HPDE6-E6E7 (cell line): ENCODE data around the gene EFCAB6.

ENCODE experiments used
- DNase-seq: peaks from one replicate; pipeline ENCODE4 v3.0.0; 2011; ENCODE audit warnings: missing footprints; ENCODE audit errors: extremely low spot score

The EFCAB6 gene

DNA sequence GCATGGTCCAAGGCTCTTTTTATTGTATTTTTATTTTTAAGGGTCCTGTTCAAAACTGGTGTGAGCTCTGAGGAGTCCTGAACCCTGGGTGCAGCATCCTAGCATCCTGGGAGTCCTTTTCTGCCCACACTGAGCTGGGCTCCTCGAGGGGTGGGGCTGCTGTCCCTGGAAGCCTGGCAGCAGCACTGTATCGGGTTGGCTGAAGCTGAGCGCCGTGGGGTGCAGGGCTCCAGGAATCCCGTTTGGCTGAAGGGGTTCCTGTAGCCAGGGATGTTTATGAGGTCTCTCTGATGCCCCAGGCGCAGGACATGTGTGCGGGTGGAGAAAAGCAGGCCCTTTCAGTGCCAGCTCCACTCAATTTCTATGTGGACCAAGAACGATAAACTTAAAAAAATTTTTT is 304.9 kb downstream of the EFCAB6 start:
- DNase-seq, result no peak

DNA sequence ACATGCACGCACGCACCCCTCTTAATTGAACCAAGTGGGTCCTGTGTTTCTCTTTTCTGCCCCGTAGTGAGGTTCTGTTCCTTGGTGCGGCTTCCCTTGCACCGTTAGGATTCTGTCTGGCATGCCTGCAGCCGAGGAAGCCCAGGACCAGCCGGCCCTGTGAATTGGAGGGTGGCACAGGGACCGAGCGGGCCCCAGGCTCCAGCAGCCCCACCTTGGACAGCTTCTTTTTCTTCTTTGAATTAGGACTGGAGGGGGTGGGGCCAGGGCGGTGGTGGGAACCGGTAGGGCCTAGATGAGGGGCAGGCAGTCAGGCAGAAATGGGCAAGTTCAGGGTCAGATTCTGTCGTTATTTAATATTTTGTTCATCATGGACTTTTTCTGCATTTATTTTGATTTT is 305.6 kb downstream of the EFCAB6 start:
- DNase-seq, result no peak

DNA sequence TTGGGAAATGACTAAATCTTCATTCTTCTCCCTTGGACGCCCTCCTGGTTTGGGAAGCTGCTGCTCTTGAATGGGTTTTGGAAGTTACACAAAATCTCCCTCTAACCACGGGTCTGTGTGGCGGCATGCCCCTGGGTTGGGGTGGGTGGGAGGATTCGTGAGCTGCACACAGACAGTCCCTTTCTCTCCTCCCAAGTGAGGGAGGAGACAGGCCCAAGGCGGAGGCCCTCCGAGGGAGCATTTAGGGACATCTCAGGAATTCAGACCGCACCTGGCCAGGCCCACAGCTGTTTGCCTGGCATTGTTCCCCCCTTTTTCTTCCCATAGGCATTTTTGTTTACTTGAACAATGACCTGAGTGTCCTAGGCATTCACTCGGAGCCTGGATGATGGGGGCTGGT is 306.2 kb downstream of the EFCAB6 start:
- DNase-seq, result no peak

DNA sequence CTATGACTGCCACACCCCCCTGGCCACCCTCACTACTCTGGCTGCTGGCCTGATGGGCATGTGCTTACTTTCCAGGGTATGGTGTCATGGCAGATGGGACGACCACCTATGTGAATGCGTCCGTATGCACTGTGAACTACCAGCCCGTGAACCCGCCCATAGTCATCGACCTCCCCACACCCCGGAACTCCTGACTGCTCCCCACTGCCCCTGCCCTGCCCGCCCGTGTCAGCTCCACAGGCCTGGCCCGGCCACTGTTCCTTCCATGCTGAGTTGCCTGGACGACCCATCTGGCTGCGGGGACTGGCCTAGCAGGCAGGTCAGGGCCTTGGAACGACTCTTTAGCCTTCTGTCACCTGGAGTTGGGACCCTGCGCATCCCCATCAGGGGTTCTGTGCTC is 306.7 kb downstream of the EFCAB6 start:
- DNase-seq, result no peak

DNA sequence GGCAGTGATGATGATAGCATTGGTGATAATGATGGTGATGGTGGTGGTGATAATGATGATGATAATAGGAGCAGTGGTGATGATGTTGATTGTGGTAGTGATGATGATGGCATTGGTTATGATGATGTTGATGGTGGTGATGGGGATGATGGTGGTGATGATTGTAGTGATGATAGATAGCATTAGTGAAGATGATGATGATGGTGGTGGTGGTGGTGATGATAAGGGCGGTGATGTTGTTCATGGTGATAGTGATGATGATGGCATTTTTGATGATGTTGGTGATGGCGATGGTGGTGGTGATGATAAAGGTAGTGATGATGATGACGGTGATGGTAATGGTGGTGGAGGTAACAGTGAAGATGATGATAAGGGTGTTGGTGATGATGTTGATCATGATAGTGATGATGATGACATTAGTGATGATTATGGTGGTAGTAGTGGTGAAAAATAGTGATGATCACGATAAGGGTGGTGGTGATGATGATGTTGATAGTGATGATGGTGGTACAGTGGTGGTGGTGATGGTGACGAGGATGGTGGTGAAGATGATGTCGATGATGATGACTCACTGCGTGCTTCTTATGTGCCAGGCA is 307.3 kb downstream of the EFCAB6 start:
- DNase-seq, result no peak

DNA sequence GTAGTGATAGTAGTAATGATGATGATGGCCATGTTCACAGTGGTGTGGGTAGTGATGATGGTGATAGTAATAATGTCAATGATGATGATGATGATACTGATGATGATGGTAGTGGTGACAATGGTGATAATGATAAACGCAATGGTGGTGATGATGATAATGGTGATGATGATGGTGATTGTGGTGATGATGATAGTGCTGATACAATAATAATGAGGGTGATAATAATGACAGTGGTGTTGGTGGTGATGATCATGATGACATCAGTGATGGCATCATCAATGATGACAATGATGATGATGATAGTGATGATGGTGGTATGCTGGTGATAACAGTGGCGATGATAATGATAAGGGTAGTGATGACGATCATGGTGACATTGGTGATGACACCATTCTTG is 308.0 kb downstream of the EFCAB6 start:
- DNase-seq, result no peak

DNA sequence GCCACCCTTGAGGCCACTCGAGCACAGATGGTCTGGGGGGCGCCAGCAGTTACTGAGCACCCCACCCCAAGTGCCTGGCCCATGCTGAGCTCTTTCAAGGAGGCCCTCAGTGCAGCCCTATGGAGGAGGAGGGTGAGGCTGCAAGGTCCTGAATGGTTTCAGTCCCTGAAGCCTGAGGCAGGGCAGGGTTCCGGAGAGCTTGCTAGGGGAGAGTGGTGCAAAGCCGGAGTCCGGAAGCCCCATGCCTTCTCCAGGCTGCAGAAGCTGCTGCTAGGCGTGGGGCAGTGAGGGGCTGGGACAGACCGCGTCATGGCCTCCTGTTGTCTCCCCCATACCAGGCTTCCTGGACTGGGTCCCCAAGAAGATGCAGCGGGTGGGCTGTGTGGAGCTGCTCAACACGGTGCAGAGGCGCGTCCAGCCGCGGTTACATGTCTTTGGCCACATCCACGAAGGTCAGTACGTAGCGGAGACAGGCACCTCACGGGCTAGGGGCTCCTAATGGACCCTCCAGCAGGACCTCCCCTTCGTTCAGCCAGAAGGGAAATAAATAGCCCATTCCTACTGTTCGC is 309.7 kb downstream of the EFCAB6 start:
- DNase-seq, result no peak

DNA sequence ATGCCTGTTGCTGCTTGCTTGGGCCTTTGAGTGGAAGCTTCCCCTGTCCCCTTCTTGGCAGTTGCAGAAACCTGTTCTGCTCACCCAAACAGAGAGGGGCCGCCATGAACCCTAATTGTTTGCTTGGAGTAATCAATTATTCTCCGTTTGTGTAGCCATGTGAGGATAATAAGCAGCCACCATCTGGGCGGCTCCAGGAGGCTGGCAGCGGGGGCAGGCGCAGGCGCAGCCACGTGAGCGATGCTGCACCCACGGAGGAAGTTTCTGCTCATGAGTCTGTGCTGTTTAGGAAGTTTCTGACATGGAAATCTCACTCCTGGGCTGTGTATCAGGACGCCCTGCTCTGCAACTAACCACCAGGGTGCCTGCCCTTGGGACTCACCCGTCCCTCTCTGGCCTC is 310.2 kb downstream of the EFCAB6 start:
- DNase-seq, result no peak

DNA sequence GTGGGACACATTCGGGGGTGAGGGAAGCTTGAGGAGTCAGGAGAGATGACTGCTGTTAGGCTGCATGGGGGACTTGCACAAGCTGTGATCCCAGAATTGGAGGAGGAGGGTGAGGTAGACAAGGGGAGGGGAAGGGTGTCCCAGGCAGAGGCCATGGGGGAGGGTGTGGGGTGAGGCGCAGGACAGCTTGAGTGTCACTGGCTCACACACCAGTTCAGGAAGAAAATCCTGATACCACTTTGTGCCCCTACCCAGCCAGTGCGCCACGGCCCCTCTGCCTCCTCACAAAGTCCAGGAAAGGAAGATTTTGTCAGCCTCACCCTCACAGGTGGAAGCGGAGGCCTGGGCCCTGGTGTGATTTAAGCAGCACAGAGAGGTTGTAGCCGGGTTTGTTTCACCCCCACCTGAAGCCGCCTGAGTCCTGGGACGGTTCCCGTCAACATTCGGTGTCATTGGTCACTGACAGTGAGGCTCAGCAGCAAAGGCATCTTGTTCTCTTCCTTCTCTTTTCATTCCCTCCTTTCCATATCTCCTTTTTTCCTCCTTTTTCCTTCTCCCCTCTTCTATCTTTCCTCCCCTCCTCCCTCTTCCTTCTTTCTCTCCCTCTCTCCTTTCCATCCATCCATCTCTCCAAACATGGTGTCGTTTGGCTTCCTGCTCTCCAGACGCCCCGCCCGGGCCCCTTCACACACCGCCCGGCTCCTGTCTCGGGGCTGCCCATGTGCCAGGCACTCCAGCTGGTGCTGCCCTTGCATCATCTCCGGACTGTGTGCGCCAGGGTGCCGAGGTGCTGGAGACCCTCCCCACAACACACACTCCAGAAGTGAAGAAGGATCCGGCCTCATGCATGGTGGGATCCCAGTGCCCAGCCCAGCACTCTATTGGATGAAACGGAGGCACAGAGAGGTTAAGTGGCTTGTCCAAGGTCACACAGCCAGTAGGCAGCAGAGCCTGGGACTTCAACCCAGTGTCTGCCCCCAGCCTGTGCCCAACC is 311.0 kb downstream of the EFCAB6 start:
- no peak for DNase-seq

DNA sequence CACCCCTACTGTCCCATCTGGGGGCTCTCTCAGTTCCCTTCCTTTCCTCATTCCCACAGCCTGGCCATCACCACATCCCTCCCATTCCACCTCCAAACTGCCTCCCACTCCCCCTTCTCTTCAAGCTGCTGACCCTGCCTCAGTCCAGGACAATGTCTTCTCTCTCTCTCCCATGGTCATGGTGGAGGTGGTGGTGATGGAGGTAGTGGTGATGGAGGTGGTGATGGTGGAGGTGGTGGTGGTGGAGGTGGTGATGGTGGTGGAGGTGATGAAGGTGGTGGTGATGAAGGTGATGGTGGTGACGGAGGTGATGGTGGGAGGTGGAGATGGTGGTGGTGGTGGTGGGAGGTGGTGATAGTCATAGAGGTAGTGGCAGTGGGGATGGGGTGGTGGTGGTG is 313.2 kb downstream of the EFCAB6 start:
- DNase-seq, result no peak

DNA sequence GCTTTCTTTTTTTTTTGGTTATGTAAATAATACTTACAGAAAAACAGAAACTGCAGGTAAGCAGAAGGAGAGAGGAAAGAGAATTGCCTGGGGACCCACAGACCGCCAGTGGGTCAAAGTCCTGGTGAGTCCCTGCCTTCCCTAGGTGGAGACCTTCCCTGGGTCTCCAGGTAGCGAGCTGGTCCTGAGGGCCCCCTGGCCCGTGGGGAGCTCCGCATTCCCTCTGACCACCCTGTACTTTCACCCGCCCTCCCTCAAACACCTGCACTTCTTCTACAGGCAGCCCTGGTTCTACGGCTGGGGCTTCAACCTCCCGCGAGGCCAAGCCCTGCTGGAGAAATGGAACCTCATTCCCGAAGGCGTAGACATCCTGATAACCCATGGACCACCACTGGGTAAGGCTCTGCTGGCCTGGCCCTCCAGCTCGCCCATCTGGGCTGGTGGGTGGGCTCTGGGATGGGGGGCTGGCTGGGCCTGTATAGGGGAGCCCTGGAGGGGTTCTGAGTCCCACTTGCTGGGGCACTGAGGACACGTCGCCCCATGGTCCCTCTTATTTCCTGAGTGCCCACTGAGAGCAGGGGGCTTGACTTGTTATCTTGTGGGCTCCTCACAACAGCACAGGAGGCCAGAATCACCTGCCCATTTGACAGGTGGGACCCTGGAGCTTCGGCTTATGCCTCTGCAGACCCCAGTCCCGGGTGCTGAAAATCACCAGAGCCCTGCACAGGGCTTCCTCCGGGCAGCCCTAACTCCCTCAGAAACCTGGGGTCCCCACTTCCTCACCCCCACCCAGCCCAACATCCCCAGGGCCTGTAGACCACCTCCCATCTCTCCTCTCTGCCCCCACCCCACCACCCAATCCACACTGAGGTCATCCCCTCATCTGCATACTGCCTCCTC is 313.9 kb downstream of the EFCAB6 start:
- no peak for DNase-seq

DNA sequence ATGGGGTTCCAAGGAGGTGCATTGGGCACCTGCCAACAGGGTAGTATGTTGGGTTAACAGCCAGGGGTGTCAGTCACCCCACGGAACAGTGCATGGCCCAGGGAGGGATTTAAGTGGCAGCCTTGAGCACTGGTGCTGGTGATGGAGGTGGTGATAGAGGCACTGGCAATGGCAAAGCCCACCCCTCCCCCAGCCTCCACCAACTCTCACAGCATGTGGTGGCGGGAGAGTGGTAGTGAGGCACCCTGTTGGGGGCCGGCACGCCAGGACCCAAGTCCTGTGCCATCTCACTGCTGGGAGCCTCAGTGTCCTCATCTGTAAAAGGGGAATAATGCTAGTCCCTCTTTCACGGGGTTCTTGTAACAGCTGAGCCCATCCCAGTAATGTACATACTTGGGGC is 318.8 kb downstream of the EFCAB6 start:
- DNase-seq, result no peak

DNA sequence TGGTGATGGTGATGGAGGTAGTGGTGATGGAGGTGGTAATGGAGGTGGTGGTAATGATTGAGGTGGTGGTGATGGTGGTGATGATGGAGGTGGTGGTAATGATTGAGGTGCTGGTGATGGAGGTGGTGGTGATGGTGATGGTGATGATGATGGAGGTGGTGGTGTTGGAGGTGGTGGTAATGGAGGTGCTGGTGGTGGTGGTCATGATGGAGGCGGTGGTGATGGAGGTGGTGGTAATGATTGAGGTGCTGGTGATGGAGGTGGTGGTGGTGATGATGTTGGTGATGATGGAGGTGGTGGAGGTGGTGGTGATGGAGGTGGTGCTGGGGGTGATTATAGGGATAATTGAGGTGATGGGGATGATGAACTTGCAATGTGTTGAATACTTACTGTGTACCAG is 320.4 kb downstream of the EFCAB6 start:
- DNase-seq, result no peak

DNA sequence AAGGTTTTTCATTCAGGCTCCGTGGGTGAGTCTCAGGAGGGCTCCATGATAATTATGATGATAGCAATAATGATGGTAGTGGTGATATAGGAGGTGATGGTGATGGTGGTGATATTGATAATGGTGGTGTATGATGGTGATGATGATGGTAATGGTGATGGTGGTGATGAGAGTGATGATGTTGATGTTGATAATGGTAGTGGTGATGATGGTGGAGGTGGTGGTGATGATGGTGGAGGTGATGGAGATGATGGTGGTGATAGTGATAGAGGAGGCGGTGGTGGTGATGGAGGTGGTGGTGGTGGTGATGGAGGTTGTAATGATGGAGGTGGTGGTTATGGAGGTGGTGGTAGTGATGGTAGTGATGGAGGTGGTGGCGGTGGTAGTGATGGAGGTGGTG is 320.9 kb downstream of the EFCAB6 start:
- DNase-seq, result no peak

DNA sequence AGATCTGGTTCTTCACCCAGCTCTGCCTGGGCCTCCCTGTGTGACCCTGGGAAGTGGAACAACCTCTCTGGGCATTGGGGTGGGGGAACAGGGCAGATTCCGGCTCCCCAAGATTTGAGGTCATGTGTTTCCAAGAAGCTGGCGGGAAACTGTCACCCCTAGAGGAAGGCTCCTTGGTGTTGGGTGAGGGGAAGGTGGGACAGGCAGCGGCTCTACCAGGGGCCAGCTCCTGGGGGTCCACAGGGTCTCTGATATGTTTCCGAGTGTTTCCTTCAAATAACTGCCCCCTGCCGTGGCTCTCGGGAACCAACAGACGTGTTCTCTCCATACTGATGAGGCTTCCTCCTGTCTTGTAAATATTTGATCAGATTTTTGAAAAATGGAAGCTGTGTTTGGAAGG is 321.8 kb downstream of the EFCAB6 start:
- DNase-seq, result no peak

DNA sequence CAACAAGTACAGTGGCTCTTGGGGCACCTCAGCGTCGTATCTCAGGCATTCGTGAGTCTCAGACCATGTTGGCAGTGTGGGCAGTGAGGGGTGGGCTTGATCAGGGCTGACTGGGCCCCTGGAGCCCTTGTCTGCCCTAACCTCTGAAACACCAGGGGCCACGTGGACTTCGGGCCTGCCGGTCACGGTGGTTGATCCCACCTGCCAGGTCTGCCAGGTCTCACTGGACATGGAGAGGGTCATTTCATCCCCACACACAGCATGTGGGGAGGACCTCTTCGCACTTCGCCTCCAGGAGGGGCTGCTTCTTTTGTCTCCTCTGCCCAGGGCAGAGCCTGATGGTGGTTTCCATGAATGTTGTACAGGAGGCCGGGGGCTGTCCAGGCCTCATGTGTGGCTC is 323.2 kb downstream of the EFCAB6 start:
- no peak for DNase-seq

DNA sequence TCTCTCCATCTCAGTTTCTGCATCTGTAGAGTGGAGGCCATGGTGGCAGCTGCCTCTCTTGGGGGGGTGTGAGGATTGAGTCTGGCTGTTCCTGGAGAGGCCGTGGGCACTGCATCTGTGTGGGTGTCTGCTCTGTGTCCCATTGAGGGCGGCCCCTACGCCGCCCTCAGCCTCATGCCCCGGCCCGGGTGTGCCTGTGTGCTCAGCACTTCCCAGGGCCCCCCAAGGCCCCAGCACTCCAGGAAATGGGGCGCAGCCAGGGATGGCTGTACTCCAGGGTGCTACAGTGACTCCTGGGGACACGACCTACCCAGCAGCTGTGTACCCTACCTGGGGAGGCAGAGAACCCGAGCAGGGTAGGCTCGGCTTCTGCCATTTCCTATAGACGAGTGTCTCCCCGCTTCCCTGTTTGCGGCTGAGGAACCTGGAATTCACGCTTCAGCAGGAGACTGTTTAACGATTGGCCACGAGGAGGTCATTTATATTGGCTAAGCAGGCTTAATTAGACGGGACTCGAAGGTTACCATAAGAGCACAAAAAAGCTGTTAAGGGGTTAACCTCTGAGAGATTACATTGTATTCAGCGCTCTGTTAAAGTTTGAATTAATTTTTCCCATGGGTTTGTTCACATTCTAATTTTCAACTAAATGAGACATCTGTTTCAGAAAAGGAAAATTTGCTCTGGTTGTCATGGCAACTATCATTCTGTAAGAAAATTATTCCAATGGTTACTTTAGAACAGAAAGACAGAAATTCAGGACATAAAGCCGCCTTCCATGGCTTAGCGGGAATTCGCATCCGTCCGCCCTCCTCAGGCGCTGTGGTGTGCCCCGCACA is 323.9 kb downstream of the EFCAB6 start:
- DNase-seq, result no peak

DNA sequence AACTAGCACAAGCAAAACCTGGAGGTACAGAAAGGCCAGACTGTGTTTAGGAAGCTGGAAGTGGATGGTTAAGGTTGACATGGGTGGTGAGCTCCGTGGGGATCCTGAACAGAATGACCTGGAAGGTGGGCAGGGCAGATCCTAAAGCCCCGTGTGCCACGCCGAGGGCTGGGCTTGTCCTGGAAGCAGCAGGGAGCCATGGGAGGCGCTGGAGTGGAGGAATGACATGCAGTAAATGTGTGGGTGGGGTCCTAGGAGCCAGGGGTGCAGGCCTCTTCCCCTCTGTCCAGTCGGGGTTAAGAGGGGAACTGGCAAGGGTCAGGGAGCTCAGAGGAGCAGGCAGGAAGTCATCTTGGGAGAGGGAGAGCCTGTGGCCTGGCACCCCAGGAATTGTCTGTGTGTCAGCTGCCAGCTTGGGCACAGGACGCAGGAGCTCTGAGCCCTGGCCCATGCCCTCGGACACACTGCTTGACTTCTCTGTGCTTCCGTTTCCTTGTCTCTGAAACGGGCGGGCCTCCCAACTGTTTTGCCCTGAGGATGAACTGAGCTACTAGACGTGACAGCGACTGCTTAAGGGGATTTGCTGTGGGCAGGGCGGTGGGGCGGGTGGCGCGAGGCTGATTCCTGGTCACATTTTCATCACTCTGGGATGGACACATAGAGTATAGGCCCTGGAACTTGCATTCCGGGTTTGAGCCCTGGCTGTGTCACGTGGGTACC is 324.6 kb downstream of the EFCAB6 start:
- DNase-seq, result no peak

DNA sequence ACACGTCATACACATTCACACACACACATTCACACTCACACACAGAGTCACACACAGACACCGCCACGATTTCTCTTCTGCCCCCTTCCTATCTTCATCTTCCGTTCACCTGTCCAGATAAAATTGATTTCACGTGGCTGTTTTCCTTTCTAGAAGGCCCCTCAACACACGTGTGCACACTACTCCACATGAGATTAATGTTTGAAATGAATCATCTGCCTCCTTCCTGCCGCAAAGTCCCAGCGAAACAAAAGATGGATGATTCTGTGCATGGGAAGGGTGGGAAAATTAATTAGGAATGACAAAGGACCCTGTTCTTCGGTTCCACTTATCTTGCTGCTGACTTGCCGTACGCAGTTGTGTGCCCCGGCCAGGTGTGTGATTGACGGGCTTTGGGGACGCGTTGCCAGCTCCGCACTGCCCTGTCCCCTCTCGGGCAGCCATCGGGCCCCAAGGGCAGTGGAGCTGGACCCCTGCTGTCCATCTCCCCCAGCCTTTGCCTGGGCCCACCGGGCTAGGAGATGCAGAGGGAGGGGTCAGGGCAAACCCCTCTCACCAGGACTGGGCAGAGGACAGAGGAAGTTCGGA is 326.5 kb downstream of the EFCAB6 start:
- no peak for DNase-seq

DNA sequence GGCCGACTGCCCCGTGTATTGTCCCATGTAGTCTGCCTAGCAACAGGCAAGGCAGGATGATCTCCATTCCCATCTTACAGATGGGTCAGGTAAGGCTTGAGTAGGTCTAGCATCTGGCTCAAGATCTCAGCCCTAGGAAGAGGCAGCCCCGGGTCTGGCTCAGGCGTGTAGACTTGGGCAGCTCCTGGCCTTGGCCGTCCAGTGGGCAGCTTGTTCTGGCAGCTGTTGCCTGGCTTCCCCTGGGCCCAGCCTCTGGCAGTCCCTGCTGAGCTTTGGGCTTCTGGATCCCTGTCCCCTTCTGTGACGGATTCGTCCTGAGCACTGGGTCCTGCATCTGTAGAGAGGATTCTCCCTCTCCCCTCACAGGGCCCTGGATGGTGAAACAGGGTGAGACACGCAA is 327.9 kb downstream of the EFCAB6 start:
- DNase-seq, result no peak
